Stomach (tissue), 9 donors: ENCODE results near the gene ADAMTSL3. TPM values are rescaled to one million over a fixed set of nuclear protein-coding genes. Genes with fewer than 3 reads are reported as not detected.

ENCODE experiments used
- DNase-seq, 2 donors: peaks; one replicate each; pipeline versions ENCODE4 v3.0.0 to v3.0.0-alpha.2; 2013 to 2019
- H3K27ac ChIP-seq, 5 donors: fragments of 200-600 bp in 4 of 5; sonication (generic) in 4 of 5; one replicate each; pipeline ENCODE4 v1.5.1; 2013 to 2019; ENCODE audit warnings: mild to moderate bottlenecking in 1 of 5, moderate library complexity in 1 of 5
- H3K27me3 ChIP-seq, 3 donors: fragments of 200-600 bp; sonication (generic); one replicate each; pipeline ENCODE4 v1.5.1; 2017 to 2019; ENCODE audit warnings: mixed run types in 1 of 3
- H3K36me3 ChIP-seq, 4 donors: fragments of 200-600 bp; sonication (generic); 1 replicate in 3 of 4; 2 replicates in 1 of 4; pipeline ENCODE4 v1.5.1; 2016 to 2019
- H3K4me1 ChIP-seq, 4 donors: fragments of 200-600 bp; sonication (generic); one replicate each; pipeline ENCODE4 v1.5.1; 2016 to 2019
- H3K4me3 ChIP-seq, 4 donors: fragments of 200-600 bp; sonication (generic) in 3 of 4; one replicate each; pipeline ENCODE4 v1.5.1; 2016 to 2019; ENCODE audit warnings: mild to moderate bottlenecking in 1 of 4
- H3K9me3 ChIP-seq, 4 donors: fragments of 200-600 bp; sonication (generic); one replicate each; pipeline ENCODE4 v1.5.1; 2016 to 2019
- EP300 ChIP-seq: sonication (generic); formaldehyde crosslinking; IDR thresholded peaks from one replicate; pipeline ENCODE4 v1.6.1; 2017; ENCODE audit warnings: antibody characterized with exemption
- POLR2A ChIP-seq, 4 donors: fragments of 450-650 bp; IDR thresholded peaks; one replicate each; pipeline ENCODE4 v1.6.1; 2016; ENCODE audit warnings: antibody characterized with exemption in 4 of 4, control low read depth in 2 of 4, mild to moderate bottlenecking in 1 of 4, moderate library complexity in 1 of 4
- POLR2AphosphoS5 ChIP-seq, 3 donors: sonication (generic); formaldehyde crosslinking; IDR thresholded peaks; one replicate each; pipeline ENCODE4 v1.6.1; 2016; ENCODE audit warnings: antibody characterized with exemption in 3 of 3
- WGBS, 5 donors: extraction: QIAGEN DNeasy Blood & Tissue Kit in 3 of 5; methylation state at CpG; one replicate each; pipeline versions ENCODE4 v1.1.5 to v1.1.7; 2013 to 2018; 5-methylcytosine and 5-hydroxymethylcytosine counted together
- intact Hi-C: fragments of 100-400 bp; cut with DNase I; formaldehyde crosslinking; loops from one replicate; pipeline ENCODE4 v1.15.1; 2023; ENCODE audit warnings: low total_unique reads
- polyA plus RNA-seq, 3 donors: library from polyadenylated mRNA; stranded (reverse); fragments of 200-250 nt; gene quantifications; one replicate each; pipeline ENCODE4 v1.2.3, GENCODE V29; 2013
- total RNA-seq, 5 donors: library from RNA; depleted of rRNA; stranded (reverse); fragments of >200 nt; gene quantifications; one replicate each; pipeline versions ENCODE4 v1.1.0 to v1.2.3, GENCODE V29; 2014 to 2016
- TF ChIP-seq, protein P1 (sequence below), 7 experiments: fragments of 450-650 bp in 4 of 7; fragments of 200-600 bp in 3 of 7; sonication (generic) in 3 of 7; IDR thresholded peaks; one replicate each; pipeline ENCODE4 v1.5.1; 2016 to 2019; ENCODE audit warnings: antibody characterized with exemption in 7 of 7, control low read depth in 2 of 7, mild to moderate bottlenecking in 1 of 7
- donor health status: healthy with polysubstance abuse.
- donor health status: Bipolar disorder and iron deficiency.
- donor health status: healthy.

The ADAMTSL3 gene
- total and polyA plus RNA-seq, 8 donors: 1.1 to 54.9 (median 6.0) TPM

DNA sequence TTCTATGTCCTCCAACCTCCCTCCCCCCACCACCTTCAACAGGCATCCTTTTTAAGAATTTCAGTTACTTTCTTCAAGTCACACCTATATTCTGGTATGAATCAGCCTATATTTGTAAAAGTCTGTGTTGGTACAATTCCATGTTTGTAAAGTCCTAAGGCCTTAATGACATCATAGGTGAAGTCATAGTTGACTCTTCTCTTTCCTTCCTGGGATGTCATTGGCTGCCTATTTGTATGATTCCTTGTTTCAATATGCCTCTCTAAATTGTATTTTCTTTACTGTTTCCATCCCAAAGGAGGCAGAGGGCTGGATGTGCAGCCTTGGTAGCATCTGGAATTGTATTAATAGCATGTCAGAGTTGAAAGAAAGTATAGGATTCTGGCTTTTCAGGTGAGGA lies 56.5 kb downstream of the ADAMTSL3 start:
- intact Hi-C loops: no loop called here
- no peaks in the 10 kb centered on the region for H3K4me1 ChIP-seq
- H3K9me3 ChIP-seq: no peaks in the 10 kb centered on the region
- DNase-seq: no peak
- H3K4me3 ChIP-seq: no peak overlapping the region
- TF ChIP-seq, protein P1, sequence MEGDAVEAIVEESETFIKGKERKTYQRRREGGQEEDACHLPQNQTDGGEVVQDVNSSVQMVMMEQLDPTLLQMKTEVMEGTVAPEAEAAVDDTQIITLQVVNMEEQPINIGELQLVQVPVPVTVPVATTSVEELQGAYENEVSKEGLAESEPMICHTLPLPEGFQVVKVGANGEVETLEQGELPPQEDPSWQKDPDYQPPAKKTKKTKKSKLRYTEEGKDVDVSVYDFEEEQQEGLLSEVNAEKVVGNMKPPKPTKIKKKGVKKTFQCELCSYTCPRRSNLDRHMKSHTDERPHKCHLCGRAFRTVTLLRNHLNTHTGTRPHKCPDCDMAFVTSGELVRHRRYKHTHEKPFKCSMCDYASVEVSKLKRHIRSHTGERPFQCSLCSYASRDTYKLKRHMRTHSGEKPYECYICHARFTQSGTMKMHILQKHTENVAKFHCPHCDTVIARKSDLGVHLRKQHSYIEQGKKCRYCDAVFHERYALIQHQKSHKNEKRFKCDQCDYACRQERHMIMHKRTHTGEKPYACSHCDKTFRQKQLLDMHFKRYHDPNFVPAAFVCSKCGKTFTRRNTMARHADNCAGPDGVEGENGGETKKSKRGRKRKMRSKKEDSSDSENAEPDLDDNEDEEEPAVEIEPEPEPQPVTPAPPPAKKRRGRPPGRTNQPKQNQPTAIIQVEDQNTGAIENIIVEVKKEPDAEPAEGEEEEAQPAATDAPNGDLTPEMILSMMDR (IDR thresholded peaks at IDR 0.05): no peak
- TF ChIP-seq EP300 (no peak), POLR2A (IDR thresholded peaks at IDR 0.05) (no peak), POLR2AphosphoS5 (IDR thresholded peaks at IDR 0.05) (no peak)
- peaks cover 0 to 1% (median 0%) of the 10 kb centered on the region in 4 donors for H3K36me3 ChIP-seq
- no peaks in the 10 kb centered on the region for H3K27me3 ChIP-seq
- H3K27ac ChIP-seq: no peak overlapping the region

DNA sequence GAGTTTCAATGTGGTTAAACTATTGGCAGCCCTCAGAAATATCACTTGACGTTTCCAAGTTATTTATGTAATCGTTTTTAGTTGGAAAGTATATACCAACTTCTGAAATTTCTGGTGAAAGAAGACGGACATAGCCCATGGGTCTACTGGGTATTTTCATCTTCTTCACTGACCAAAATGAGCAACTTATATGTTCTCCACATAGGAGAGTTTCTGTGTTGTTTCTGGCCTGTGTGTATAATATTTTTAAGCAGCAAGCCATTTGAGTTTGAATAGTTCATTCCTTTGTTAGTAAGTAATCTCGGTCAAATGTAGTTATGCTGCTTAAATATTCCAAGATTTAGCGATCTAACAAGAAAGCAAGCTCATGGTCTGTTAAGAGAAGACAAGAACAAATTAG lies 57.3 kb downstream of the ADAMTSL3 start:
- TF ChIP-seq POLR2AphosphoS5 (IDR thresholded peaks at IDR 0.05) (no peak), POLR2A (IDR thresholded peaks at IDR 0.05) (no peak), EP300 (no peak)
- TF ChIP-seq, protein P1 (IDR thresholded peaks at IDR 0.05): no peak
- intact Hi-C loops: no loop called here
- Histone ChIP-seq H3K36me3 (no peaks in the 10 kb centered on the region), H3K9me3 (no peaks in the 10 kb centered on the region), H3K4me1 (no peaks in the 10 kb centered on the region), H3K27ac (no peak overlapping the region), H3K4me3 (no peak overlapping the region), H3K27me3 (no peaks in the 10 kb centered on the region)
- 83 to 89% (median 85%) methylated on average over 5 of the region's 5 CpGs for WGBS, 5 donors
- no peak for DNase-seq

DNA sequence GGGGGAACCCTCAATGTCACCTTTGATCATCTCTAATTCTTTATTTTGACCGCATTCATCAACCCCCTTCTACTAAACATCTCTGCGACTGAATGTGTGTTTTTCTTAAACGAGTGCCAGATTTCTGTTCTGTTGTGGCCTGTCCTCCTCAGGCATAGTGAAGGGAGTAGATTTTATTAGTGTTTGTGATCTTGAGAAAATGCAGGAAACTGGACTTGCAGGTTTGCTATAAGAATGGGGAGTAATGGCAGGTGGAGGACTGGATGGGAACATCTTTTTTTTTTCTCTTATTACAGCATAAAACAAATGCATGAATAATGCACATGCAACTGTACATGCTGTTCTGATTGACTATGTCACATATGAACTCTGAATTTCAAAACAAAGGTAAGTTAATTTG lies 59.3 kb downstream of the ADAMTSL3 start:
- no peaks in the 10 kb centered on the region for H3K36me3 ChIP-seq
- H3K9me3 ChIP-seq: no peaks in the 10 kb centered on the region
- DNase-seq: no peak
- no peaks in the 10 kb centered on the region for H3K27me3 ChIP-seq
- no peak for TF ChIP-seq EP300
- no peak overlapping the region for H3K4me3 ChIP-seq
- 76 to 95% (median 88%) methylated on average over 3 of the region's 3 CpGs for WGBS, 5 donors
- H3K27ac ChIP-seq: no peak overlapping the region
- intact Hi-C loops: no loop called here
- no peaks in the 10 kb centered on the region for H3K4me1 ChIP-seq

DNA sequence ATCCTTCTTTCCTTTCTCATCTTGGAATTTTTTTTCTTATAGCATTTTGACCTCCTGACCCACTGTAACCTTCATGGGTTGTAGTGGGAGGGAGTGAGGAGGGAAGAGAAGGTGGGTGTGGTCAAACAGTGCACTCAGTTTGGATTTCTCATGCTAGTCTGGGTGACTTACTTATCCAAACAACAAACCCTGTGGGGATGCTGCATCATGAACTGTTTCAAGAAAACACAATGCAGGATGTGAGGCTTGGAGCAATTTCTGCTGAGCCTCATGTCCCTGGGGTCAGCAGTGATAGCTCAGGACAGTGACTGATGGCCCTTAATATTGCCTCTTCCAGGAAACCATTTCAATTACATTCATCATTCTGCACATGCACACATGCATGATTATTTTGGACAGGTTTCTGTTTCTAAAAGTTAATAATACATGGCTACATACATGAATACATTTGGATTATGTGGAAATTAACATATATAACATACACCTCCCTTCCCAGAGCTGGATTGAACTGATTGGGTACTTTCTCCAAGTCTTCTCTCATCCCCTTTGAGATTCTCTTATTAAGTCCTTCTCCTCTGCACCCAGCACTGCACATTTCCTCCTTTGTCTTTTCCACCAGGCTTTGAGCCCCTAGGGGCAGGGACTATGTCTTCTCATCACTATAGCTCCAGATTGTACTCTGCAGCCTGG lies 61.2 kb downstream of the ADAMTSL3 start:
- no peak overlapping the region for H3K4me3 ChIP-seq
- H3K27me3 ChIP-seq: no peaks in the 10 kb centered on the region
- TF ChIP-seq, protein P1 (IDR thresholded peaks at IDR 0.05): no peak
- TF ChIP-seq EP300: no peak
- no peak for TF ChIP-seq POLR2A (IDR thresholded peaks at IDR 0.05)
- TF ChIP-seq POLR2AphosphoS5 (IDR thresholded peaks at IDR 0.05): no peak
- H3K27ac ChIP-seq: no peak overlapping the region
- H3K36me3 ChIP-seq: no peaks in the 10 kb centered on the region
- intact Hi-C loops: no loop called here
- H3K4me1 ChIP-seq: no peaks in the 10 kb centered on the region
- no peaks in the 10 kb centered on the region for H3K9me3 ChIP-seq
- peak in 1 of 2 donors; percentile 46 for DNase-seq

DNA sequence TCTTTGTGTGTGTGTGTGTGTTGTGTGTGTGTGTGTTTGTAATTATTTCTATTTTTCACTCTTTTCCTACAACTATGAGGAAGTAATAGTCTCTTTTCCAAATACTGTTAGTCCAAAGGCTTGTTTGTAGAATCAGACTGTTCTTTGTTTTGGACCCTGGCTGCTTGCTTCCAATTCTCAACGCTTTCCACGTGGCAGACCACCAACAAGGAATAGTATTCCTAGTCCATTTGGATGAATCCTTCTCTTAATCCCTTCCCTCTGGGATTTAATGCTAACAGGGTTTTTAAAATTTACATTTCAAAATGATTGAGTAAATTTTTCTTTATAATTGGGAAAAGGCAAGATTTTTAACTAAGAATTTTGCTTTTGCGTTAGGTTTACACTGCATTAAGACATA lies 62.7 kb downstream of the ADAMTSL3 start:
- Histone ChIP-seq H3K4me1 (no peaks in the 10 kb centered on the region), H3K27ac (no peak overlapping the region), H3K9me3 (no peaks in the 10 kb centered on the region), H3K36me3 (no peaks in the 10 kb centered on the region), H3K4me3 (no peak overlapping the region), H3K27me3 (no peaks in the 10 kb centered on the region)
- intact Hi-C loops: no loop called here
- TF ChIP-seq POLR2AphosphoS5 (IDR thresholded peaks at IDR 0.05) (no peak), POLR2A (IDR thresholded peaks at IDR 0.05) (no peak), EP300 (no peak)
- TF ChIP-seq, protein P1 (IDR thresholded peaks at IDR 0.05): no peak
- WGBS, 5 donors: 60 to 82% (median 77%) methylated on average over 3 of the region's 3 CpGs
- DNase-seq: no peak
